Memory B cell (primary cell): ENCODE data around the gene PAQR9.

Source experiments
- ATAC-seq: fragments of 150-1000 bp; cut with Tn5 transposase; 2 replicates; pipeline ENCODE4 v1.10.0; 2021; ENCODE audit warnings: low read depth, mild to moderate bottlenecking, moderate library complexity
- DNase-seq, 2 donors: peaks; one replicate each; pipeline ENCODE4 v3.0.0; 2022; ENCODE audit warnings: low spot score in 2 of 2
- H3K27ac Mint-ChIP-seq: one replicate; pipeline ENCODE4 v1.8.0; 2022; ENCODE audit warnings: mild to moderate bottlenecking, moderate library complexity, mixed read lengths
- H3K27me3 Mint-ChIP-seq: one replicate; pipeline ENCODE4 v1.8.0; 2022; ENCODE audit warnings: mixed read lengths
- H3K36me3 Mint-ChIP-seq: one replicate; pipeline ENCODE4 v1.8.0; 2022; ENCODE audit warnings: mild to moderate bottlenecking, mixed read lengths
- H3K4me1 Mint-ChIP-seq: one replicate; pipeline ENCODE4 v1.8.0; 2022; ENCODE audit warnings: mixed read lengths
- H3K4me3 Mint-ChIP-seq: one replicate; pipeline ENCODE4 v1.8.0; 2022; ENCODE audit warnings: mild to moderate bottlenecking, moderate library complexity, mixed read lengths
- H3K9me3 Mint-ChIP-seq: one replicate; pipeline ENCODE4 v1.8.0; 2022; ENCODE audit warnings: mixed read lengths

Gene PAQR9

DNA sequence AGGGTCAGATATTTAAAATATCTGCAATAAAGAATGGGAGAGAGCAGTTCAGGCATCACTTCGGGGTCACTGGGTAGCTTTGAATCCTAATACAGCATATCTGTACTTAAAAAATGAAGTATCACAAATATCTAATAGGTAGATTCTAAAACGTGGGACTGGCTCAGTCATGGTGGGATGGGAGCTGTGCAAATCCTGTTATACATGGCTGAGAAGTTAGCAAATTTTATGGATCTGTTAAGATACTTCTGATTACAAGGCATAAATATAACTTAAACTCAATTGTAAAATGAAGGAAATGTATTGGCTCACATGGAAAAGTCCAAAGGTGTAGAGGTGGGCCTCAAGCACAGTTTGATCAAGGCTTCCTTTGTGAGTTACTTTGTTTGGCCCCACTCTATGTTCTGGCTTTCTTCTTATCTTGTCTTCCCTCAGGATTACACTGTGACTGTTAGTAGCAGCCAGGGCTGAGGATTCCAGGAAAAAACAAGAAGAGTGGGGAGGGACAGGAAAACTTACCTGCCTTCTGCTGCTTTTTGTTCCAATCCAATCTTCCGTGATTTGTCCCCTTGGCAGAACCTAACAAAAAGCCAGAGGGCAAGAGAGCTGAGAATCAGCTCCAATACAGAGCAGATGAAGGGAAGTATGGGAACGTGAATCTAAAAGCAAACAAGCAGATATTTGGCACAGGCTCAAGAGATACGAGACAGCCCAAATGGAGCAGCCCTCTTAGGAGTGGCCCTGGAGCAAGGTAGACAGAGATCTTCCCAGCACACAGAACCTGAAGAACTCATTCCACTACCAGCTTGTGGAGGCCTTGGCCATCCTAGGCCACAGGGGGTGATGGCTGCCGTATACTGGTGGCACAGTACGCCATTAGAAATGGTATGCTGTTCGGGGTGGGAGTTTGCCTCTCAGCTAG lies 10.9 kb downstream of the PAQR9 start:
- ATAC-seq (no peak), DNase-seq (no peak)
- Mint-ChIP-seq H3K4me1 (peaks cover 3% of the 10 kb centered on the region), H3K36me3 (no peaks in the 10 kb centered on the region), H3K27me3 (peaks cover 19% of the 10 kb centered on the region), H3K9me3 (no peaks in the 10 kb centered on the region), H3K4me3 (no peak overlapping the region), H3K27ac (no peak overlapping the region)

- H3K4me1 Mint-ChIP-seq: peaks cover 4% of the 10 kb centered on the region
- H3K27me3 Mint-ChIP-seq: peaks cover 21% of the 10 kb centered on the region
- H3K36me3 Mint-ChIP-seq: no peaks in the 10 kb centered on the region
- no peak for DNase-seq
- no peak overlapping the region for H3K27ac Mint-ChIP-seq
- H3K4me3 Mint-ChIP-seq: no peak overlapping the region
- no peaks in the 10 kb centered on the region for H3K9me3 Mint-ChIP-seq
- ATAC-seq: no peak
Measured at GRCh38 chr3:142951794-142952193, 11.7 kb downstream of the PAQR9 start.

GRCh38 chr3:142950972-142951371 lies 12.5 kb downstream of the PAQR9 start:
- Mint-ChIP-seq H3K4me1 (peaks cover 4% of the 10 kb centered on the region), H3K4me3 (no peak overlapping the region), H3K27me3 (peaks cover 20% of the 10 kb centered on the region), H3K36me3 (no peaks in the 10 kb centered on the region), H3K27ac (no peak overlapping the region), H3K9me3 (no peaks in the 10 kb centered on the region)
- ATAC-seq (no peak), DNase-seq (no peak)

- H3K36me3 Mint-ChIP-seq: no peaks in the 10 kb centered on the region
- peaks cover 17% of the 10 kb centered on the region for H3K27me3 Mint-ChIP-seq
- no peaks in the 10 kb centered on the region for H3K9me3 Mint-ChIP-seq
- ATAC-seq: no peak
- peak overlapping the region; percentile 30 for H3K4me3 Mint-ChIP-seq
- no peak overlapping the region for H3K27ac Mint-ChIP-seq
- H3K4me1 Mint-ChIP-seq: peaks cover 10% of the 10 kb centered on the region
- DNase-seq: no peak
Measured at GRCh38 chr3:142947799-142948575, 15.5 kb downstream of the PAQR9 start.

DNA sequence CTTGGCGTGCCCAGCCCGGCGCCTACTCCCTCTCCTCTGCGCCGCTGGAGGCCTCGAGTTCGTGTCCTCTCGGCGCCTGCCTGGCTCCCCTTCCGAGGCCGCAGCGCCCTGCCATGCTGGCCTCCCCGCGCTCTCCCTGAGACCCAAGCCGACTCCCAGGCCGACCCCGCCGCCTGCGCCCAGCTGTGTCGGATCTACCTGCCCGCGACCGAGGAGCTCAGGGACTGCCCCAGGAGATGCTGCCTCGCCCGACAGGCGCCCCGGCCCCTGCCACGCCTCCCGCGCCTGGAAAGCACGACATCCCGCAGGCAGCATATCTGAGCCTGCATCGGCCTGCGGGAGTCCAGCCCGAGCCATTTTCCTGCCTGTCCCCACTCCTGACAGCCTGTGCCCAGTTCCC lies 16.1 kb downstream of the PAQR9 start:
- DNase-seq (no peak), ATAC-seq (no peak)
- Mint-ChIP-seq H3K4me1 (peaks cover 10% of the 10 kb centered on the region), H3K36me3 (no peaks in the 10 kb centered on the region), H3K4me3 (peak overlapping the region; percentile 30), H3K27me3 (peaks cover 17% of the 10 kb centered on the region), H3K9me3 (no peaks in the 10 kb centered on the region), H3K27ac (no peak overlapping the region)

DNA sequence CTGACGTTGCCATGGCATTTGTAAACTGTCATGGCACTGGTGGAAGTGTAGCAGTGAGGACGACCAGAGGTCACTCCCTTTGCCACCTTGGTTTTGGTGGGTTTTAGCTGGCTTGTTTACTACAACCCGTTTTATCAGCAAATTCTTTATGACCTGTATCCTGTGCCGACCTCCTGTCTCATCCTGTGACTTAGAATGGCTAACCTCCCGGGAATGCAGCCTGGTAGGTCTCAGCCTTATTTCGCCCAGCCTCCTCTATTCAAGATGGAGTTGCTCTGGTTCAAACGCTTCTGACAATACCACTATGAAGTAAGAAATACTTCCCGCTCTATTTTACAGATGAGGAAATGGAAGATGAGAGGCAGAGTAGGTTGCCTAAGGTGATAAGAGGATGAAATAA lies 16.6 kb downstream of the PAQR9 start:
- Mint-ChIP-seq H3K4me1 (peaks cover 10% of the 10 kb centered on the region), H3K36me3 (no peaks in the 10 kb centered on the region), H3K4me3 (no peak overlapping the region), H3K27ac (no peak overlapping the region), H3K9me3 (no peaks in the 10 kb centered on the region), H3K27me3 (peaks cover 15% of the 10 kb centered on the region)
- ATAC-seq (no peak), DNase-seq (no peak)

- H3K4me3 Mint-ChIP-seq: no peak overlapping the region
- DNase-seq (no peak), ATAC-seq (no peak)
- H3K9me3 Mint-ChIP-seq: no peaks in the 10 kb centered on the region
- H3K4me1 Mint-ChIP-seq: peaks cover 10% of the 10 kb centered on the region
- no peak overlapping the region for H3K27ac Mint-ChIP-seq
- H3K36me3 Mint-ChIP-seq: no peaks in the 10 kb centered on the region
- H3K27me3 Mint-ChIP-seq: peaks cover 9% of the 10 kb centered on the region
Measured at GRCh38 chr3:142945023-142945422, 18.5 kb downstream of the PAQR9 start.

GRCh38 chr3:142944342-142944741 lies 19.1 kb downstream of the PAQR9 start:
- H3K4me3 Mint-ChIP-seq: peak overlapping the region; percentile 18
- peaks cover 10% of the 10 kb centered on the region for H3K4me1 Mint-ChIP-seq
- peak overlapping the region; percentile 54 for H3K27ac Mint-ChIP-seq
- no peaks in the 10 kb centered on the region for H3K9me3 Mint-ChIP-seq
- ATAC-seq: no peak
- H3K27me3 Mint-ChIP-seq: peaks cover 9% of the 10 kb centered on the region
- no peaks in the 10 kb centered on the region for H3K36me3 Mint-ChIP-seq
- DNase-seq: no peak

DNA sequence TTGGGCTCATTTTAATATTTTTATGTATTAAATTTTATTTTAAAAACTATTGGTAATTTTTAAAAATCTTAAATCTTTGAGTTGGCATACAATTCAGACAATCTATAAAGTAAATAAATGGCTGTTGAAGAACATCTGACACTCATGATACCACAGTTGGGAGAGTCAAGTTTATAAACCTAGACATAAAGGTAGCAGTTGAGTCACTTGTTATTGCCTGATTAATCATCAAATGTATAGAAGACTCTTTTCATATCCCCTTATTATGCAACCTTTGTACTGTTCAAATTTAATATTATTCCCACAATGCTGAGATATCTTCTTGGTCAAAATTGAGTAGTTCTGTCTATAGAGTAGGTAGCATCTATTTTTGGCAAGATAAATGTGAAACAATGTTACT lies 19.6 kb downstream of the PAQR9 start:
- ATAC-seq: no peak
- peak overlapping the region; percentile 54 for H3K27ac Mint-ChIP-seq

GRCh38 chr3:142943349-142943748 lies 20.1 kb downstream of the PAQR9 start:
- ATAC-seq: no peak
- no peaks in the 10 kb centered on the region for H3K36me3 Mint-ChIP-seq
- no peaks in the 10 kb centered on the region for H3K9me3 Mint-ChIP-seq
- no peak overlapping the region for H3K4me3 Mint-ChIP-seq
- H3K27me3 Mint-ChIP-seq: peaks cover 9% of the 10 kb centered on the region
- no peak overlapping the region for H3K27ac Mint-ChIP-seq
- H3K4me1 Mint-ChIP-seq: peaks cover 10% of the 10 kb centered on the region
- DNase-seq: no peak

More for the DNA sequence above, 19.6 kb downstream of the PAQR9 start:
- H3K27me3 Mint-ChIP-seq: peaks cover 9% of the 10 kb centered on the region
- H3K36me3 Mint-ChIP-seq: no peaks in the 10 kb centered on the region
- no peak for DNase-seq
- H3K9me3 Mint-ChIP-seq: no peaks in the 10 kb centered on the region
- peak overlapping the region; percentile 18 for H3K4me3 Mint-ChIP-seq
- peaks cover 10% of the 10 kb centered on the region for H3K4me1 Mint-ChIP-seq

DNA sequence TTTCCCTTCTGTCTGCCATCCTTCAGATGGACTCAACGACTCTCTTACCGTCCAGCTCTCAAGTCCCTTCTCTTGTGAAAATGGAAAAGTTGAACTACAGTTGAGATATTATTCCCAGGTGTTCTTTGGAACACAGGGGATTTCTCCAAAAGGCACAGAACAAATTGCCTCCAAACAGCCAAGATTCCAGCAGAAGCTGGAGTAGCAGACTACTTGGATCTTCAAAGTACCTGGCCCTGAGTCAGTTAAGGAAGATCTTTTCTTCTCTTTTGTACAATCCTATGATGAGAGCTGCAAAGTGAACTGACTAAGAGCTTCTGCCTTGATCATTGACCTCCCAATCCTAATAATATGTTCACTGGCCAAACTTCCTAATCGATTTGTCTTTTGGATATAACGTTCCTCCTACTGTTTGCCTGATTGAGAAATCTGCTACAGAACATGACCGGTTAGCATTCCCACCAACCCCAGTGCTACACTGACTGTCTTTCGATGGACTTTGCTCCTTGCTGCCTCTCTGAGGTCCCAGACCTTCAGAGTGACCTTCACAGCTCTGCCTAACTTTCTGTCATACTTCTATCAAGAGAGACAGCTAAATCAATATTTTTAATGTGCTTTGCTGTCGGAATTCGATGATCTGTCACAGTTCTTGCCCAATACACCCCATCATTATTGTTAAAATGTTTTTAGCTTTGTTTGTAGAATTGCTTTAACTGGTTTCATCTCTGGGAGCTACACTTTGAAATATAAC lies 21.9 kb downstream of the PAQR9 start:
- H3K4me3 Mint-ChIP-seq: no peak overlapping the region
- no peaks in the 10 kb centered on the region for H3K36me3 Mint-ChIP-seq
- H3K27ac Mint-ChIP-seq: no peak overlapping the region
- ATAC-seq (no peak), DNase-seq (no peak)
- no peaks in the 10 kb centered on the region for H3K9me3 Mint-ChIP-seq
- peaks cover 6% of the 10 kb centered on the region for H3K4me1 Mint-ChIP-seq
- H3K27me3 Mint-ChIP-seq: peaks cover 3% of the 10 kb centered on the region

GRCh38 chr3:142940472-142940871 lies 23.0 kb downstream of the PAQR9 start:
- Mint-ChIP-seq H3K27me3 (peaks cover 2% of the 10 kb centered on the region), H3K36me3 (no peaks in the 10 kb centered on the region), H3K9me3 (no peaks in the 10 kb centered on the region), H3K4me3 (no peak overlapping the region), H3K4me1 (peaks cover 6% of the 10 kb centered on the region), H3K27ac (no peak overlapping the region)
- ATAC-seq: no peak
- no peak for DNase-seq

GRCh38 chr3:142940000-142940399 lies 23.5 kb downstream of the PAQR9 start:
- Mint-ChIP-seq H3K4me1 (peaks cover 6% of the 10 kb centered on the region), H3K27me3 (peaks cover 2% of the 10 kb centered on the region), H3K36me3 (no peaks in the 10 kb centered on the region), H3K9me3 (no peaks in the 10 kb centered on the region), H3K4me3 (no peak overlapping the region), H3K27ac (no peak overlapping the region)
- no peak for ATAC-seq
- no peak for DNase-seq

DNA sequence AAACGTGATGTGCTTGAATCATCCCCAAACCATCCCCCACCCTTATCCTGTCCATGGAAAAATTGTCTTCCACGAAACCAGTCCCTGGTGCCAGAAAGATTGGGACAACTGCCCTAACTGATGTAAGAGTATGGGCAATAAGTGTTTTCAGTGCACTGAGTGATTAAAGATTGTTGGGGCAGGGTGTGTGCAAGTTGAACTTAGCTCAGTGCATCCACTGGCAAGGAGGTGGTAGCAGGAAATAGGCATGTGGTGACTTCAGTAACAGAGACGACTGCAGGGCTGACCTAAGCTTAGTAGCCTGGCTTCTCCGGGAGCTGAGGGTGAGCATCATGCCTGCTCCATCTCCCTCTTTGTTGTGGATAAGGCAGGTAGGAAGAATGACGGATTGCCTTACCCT lies 27.5 kb downstream of the PAQR9 start:
- H3K36me3 Mint-ChIP-seq: no peaks in the 10 kb centered on the region
- peaks cover 2% of the 10 kb centered on the region for H3K27me3 Mint-ChIP-seq
- H3K4me1 Mint-ChIP-seq: no peaks in the 10 kb centered on the region
- no peak for DNase-seq
- H3K27ac Mint-ChIP-seq: no peak overlapping the region
- no peak overlapping the region for H3K4me3 Mint-ChIP-seq
- no peaks in the 10 kb centered on the region for H3K9me3 Mint-ChIP-seq
- no peak for ATAC-seq
